Measurements from ENCODE around the gene SERPINE3.

Gene SERPINE3

DNA sequence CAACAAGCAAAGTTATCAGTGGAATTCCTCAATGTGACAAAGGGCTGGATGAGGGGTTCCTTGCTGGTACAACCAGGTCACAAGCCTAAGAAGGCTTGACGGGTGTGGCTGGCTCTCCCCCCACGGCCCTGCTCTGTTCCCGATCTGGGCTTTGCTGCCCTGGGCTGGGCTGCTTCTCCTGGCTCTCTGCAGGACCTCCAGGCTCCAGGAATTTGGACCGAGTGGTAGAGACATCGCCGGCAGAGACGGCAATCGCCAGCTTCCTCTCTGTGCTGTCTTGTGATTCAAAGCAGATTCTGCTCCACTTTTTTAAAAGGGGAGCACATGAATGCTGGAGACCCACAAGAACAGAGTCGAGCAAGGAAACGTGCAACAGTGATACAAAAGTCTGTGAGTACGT lies at the start of gene SERPINE3:
SERPINE3 (plus strand) TSS at position 338 of the 400 bp plus-strand sequence. CDS start 1,401 bp downstream, outside the sequence.
- no peaks in the 10 kb centered on the region for H3K36me3 Mint-ChIP-seq
- H3K4me3 Mint-ChIP-seq = no peak within 1 kb of the TSS
- ATAC-seq (ENCODE audit: low read depth) (no peak), DNase-seq (ENCODE audit: low spot score in 2 of 2) (no peak)
- no peaks in the 10 kb centered on the region for H3K27me3 Mint-ChIP-seq
- H3K27ac Mint-ChIP-seq = no peak within 1 kb of the TSS
- H3K9me3 Mint-ChIP-seq = no peaks in the 10 kb centered on the region
- H3K4me1 Mint-ChIP-seq = no peaks in the 10 kb centered on the region

DNA sequence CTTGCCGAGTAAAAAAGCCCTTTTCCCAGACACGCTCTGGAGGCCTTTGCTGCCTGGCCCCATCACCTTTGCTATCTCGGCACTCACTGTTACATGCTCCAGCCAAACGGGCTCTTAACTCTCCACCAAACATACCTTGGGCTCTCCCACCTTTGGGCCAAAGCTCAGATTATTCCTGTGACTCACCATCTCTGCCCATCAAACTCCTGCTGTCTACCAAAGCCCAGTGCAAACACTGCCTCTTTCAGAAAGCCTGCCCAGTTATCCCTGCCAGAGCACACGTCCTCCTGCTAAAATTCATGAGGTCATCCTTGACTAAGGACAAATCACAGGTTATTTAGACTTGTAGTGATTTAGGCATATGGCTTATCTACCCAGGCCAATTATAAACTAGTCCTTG lies 48.1 kb upstream of the SERPINE3 start:
- H3K4me3 Mint-ChIP-seq = no peak overlapping the region
- no peak overlapping the region for H3K27ac Mint-ChIP-seq
- ATAC-seq (ENCODE audit: low read depth) = no peak
- no peak for DNase-seq (ENCODE audit: low spot score in 2 of 2)
- no peaks in the 10 kb centered on the region for H3K36me3 Mint-ChIP-seq
- peaks cover 12% of the 10 kb centered on the region for H3K27me3 Mint-ChIP-seq
- H3K4me1 Mint-ChIP-seq = no peaks in the 10 kb centered on the region
- no peaks in the 10 kb centered on the region for H3K9me3 Mint-ChIP-seq

DNA sequence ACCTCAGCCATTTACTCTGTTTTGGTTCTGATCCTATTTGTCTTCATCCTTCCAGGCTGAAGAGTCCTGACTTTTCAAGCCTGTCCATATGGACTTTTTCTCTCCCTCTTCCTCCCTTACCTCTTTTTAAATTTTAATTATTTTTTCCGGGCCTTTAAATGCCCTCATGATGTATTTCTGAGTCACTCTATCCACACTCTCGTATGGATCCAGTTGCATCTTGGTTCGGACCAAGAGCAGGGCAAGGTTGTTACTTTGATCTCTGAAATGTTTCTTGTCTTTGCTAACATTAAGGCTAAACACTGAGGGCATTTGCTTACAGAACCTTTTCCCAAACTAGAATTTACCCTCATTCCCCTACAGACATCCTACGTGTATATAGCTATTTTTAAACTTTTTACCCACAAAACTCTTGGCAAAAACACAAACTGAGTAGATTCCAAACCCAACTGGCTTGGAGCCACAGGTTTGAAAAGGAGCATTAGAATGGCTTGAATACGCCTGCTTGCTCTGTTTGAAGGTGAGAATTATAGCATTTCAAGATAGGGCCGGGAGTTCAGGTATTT lies 47.4 kb upstream of the SERPINE3 start:
- no peak for DNase-seq (ENCODE audit: low spot score in 2 of 2)
- Mint-ChIP-seq H3K9me3 (no peaks in the 10 kb centered on the region), H3K4me1 (no peaks in the 10 kb centered on the region), H3K4me3 (no peak overlapping the region), H3K27me3 (peaks cover 12% of the 10 kb centered on the region), H3K27ac (no peak overlapping the region), H3K36me3 (no peaks in the 10 kb centered on the region)
- no peak for ATAC-seq (ENCODE audit: low read depth)

DNA sequence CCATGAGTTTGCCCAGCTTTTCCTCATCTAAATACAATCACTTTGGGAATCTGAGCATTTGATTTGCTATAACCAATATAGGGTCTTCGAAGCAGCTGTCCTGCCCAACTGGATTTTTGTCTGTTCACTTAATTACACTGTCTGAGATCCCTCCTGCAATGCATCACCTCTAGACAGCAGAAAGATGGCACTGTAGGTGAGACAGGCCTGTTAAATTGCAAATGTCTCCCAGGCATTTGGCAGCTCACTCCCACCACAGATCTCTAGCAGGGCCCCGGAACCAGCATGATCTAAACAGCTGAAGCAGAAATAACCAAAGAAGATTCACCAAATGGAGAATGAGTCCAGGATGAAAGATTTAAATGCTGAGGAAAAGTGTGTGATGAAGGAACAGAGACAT lies 41.9 kb upstream of the SERPINE3 start:
- no peak overlapping the region for H3K4me3 Mint-ChIP-seq
- DNase-seq (ENCODE audit: low spot score in 2 of 2) (no peak), ATAC-seq (ENCODE audit: low read depth) (no peak)
- no peak overlapping the region for H3K27ac Mint-ChIP-seq
- H3K27me3 Mint-ChIP-seq = peaks cover 20% of the 10 kb centered on the region
- no peaks in the 10 kb centered on the region for H3K4me1 Mint-ChIP-seq
- H3K9me3 Mint-ChIP-seq = no peaks in the 10 kb centered on the region
- H3K36me3 Mint-ChIP-seq = no peaks in the 10 kb centered on the region

DNA sequence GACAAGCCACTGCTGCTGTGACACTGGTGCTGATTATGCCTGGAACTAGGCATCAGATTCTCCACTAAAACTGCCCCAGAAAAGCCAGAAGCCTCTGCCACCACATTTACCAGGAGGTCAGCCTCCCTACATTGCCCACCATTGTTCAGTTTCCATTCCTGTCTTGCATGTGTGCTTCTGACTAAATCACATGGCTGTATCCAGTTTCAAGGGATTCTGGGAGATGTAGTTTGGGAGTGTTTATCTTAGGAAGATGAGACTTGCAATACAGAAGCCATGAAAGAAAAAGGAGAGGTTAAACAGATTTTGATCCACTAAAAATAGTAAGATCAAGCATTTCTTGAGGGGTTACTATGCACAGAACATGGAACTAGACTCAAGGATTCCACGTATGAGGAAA lies 40.7 kb upstream of the SERPINE3 start:
- Mint-ChIP-seq H3K9me3 (no peaks in the 10 kb centered on the region), H3K27ac (no peak overlapping the region), H3K27me3 (peaks cover 18% of the 10 kb centered on the region), H3K4me1 (no peaks in the 10 kb centered on the region), H3K36me3 (no peaks in the 10 kb centered on the region), H3K4me3 (no peak overlapping the region)
- DNase-seq (ENCODE audit: low spot score in 2 of 2) (no peak), ATAC-seq (ENCODE audit: low read depth) (no peak)

DNA sequence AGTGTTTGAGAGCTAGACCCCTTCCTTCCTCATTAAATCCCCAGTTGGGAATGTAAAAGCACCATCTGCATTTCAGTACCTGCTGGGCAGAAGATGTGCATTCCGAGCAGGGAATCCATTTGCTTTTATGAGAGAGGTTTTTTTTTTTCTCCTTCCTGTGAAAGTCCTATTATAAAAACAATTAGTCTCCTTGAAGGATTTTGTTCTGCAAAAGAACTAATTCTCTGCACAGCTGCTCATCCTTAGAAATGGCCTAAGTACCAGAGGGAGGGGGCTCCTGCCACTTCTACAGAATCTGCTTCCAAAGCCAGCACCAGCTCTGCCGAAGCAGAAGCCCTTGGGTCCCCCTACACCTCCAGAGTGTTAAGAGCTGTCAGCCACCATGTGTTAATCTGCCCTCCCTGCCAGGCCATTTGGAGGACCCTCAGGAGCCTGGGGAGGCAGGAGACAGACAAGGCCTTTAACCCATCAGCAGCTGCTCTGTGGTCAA lies 36.4 kb upstream of the SERPINE3 start:
- Mint-ChIP-seq H3K4me1 (peaks cover 2% of the 10 kb centered on the region), H3K9me3 (no peaks in the 10 kb centered on the region), H3K4me3 (no peak overlapping the region), H3K27me3 (peaks cover 18% of the 10 kb centered on the region), H3K36me3 (no peaks in the 10 kb centered on the region), H3K27ac (no peak overlapping the region)
- ATAC-seq (ENCODE audit: low read depth) = no peak
- DNase-seq (ENCODE audit: low spot score in 2 of 2) = no peak

DNA sequence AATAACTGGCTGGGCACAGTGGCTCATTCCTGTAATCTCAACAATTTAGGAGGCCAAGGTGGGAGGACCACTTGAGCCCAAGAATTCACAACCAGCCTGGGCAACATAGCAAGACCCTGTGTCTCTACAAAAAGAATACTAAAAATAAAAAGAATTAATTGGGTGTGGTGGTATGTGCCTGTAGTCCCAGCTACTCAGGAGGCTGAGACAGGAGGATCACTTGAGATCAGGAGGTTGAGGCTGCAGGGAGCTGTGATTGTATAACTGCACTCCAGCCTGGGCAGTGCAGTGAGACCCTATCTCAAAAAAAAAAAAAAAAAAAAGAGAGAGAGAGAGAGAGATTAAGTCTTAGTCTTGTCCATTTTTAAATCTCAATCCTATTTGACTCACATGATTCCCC lies 35.6 kb upstream of the SERPINE3 start:
- Mint-ChIP-seq H3K9me3 (no peaks in the 10 kb centered on the region), H3K4me1 (peaks cover 5% of the 10 kb centered on the region)
- no peak for ATAC-seq (ENCODE audit: low read depth)

DNA sequence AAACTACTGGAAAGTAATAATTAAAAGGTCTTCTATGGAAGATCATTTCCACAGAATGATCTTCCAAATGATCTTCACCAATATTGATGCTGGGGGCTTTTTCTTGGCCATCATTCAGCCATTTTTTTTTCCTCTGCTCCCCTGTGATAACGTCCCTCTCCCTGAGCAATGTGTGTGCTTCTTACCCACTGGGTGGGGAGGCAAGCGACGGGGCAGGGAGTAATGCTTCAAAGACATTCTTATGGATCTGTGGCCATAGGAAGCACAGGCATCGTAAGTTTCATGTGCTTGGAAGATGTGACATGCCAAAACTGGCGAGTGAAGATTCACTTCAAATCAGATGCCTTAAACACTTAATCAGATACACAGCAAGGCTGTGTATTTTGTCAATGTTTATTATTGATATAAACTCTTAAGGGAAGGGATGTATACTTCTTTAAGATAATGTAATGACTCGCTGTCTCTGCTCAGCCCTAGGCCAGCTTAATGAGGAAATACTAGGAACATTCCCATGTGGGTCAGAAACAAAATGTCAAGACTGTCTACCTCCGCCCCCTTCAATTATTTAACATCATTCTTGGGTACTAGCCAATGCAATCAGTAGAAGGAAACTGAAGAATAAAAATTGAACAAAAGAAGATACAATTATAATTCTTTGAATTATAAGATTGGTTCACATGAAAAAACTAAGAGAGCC lies 34.1 kb upstream of the SERPINE3 start:
- no peak overlapping the region for H3K27ac Mint-ChIP-seq
- ATAC-seq (ENCODE audit: low read depth) (no peak), DNase-seq (ENCODE audit: low spot score in 2 of 2) (no peak)
- peaks cover 14% of the 10 kb centered on the region for H3K27me3 Mint-ChIP-seq
- H3K4me3 Mint-ChIP-seq = no peak overlapping the region
- H3K4me1 Mint-ChIP-seq = peaks cover 5% of the 10 kb centered on the region
- H3K36me3 Mint-ChIP-seq = no peaks in the 10 kb centered on the region
- no peaks in the 10 kb centered on the region for H3K9me3 Mint-ChIP-seq

More for the DNA sequence above, 35.6 kb upstream of the SERPINE3 start:
- Mint-ChIP-seq H3K27me3 (peaks cover 19% of the 10 kb centered on the region), H3K36me3 (no peaks in the 10 kb centered on the region), H3K4me3 (no peak overlapping the region), H3K27ac (no peak overlapping the region)
- DNase-seq (ENCODE audit: low spot score in 2 of 2) = no peak

DNA sequence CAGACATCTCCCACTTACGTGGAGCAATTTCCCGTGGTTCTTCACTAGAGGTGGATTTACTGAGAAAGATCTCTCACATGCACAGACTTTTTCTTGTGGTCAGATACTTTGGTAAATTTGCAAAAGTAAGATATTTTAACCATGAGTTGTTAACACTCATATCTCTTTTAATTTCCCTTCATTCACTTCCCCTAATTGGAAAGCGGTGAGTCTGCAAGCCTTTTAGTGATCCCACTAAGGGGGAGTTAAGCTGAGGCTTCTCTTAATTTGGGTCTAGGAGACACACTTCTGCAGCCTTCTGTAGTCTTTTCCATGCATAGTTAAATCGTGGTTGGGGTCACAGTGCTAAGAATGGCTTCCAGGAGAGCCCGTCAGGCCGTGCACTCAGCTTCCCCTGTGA lies 30.7 kb upstream of the SERPINE3 start:
- ATAC-seq (ENCODE audit: low read depth) (no peak), DNase-seq (ENCODE audit: low spot score in 2 of 2) (no peak)
- no peak overlapping the region for H3K27ac Mint-ChIP-seq
- H3K9me3 Mint-ChIP-seq = no peaks in the 10 kb centered on the region
- H3K36me3 Mint-ChIP-seq = no peaks in the 10 kb centered on the region
- peaks cover 5% of the 10 kb centered on the region for H3K4me1 Mint-ChIP-seq
- H3K27me3 Mint-ChIP-seq = peaks cover 11% of the 10 kb centered on the region
- H3K4me3 Mint-ChIP-seq = no peak overlapping the region

DNA sequence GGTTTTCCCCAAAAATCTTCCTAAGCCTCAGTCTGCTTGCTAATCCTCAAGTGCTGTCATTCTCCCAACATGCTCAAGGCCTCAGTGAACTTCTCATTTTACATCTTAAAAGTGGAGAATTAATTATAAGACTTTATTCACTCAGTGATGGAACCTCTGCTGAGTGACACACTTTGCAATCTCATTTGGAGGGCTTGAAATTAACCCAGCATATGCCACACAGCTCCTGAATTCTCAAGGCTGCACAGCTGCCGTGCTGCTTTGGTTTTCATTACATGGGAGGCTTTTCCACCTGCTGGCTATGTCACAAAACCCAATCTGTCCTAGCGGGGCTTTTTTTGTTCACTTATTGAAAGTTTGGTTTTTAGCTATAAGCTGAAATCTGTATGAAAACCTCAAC lies 28.3 kb upstream of the SERPINE3 start:
- no peak for ATAC-seq (ENCODE audit: low read depth)
- H3K9me3 Mint-ChIP-seq = no peaks in the 10 kb centered on the region
- no peak overlapping the region for H3K27ac Mint-ChIP-seq
- peaks cover 15% of the 10 kb centered on the region for H3K27me3 Mint-ChIP-seq
- H3K36me3 Mint-ChIP-seq = no peaks in the 10 kb centered on the region
- H3K4me1 Mint-ChIP-seq = peaks cover 9% of the 10 kb centered on the region
- no peak overlapping the region for H3K4me3 Mint-ChIP-seq
- DNase-seq (ENCODE audit: low spot score in 2 of 2) = no peak

DNA sequence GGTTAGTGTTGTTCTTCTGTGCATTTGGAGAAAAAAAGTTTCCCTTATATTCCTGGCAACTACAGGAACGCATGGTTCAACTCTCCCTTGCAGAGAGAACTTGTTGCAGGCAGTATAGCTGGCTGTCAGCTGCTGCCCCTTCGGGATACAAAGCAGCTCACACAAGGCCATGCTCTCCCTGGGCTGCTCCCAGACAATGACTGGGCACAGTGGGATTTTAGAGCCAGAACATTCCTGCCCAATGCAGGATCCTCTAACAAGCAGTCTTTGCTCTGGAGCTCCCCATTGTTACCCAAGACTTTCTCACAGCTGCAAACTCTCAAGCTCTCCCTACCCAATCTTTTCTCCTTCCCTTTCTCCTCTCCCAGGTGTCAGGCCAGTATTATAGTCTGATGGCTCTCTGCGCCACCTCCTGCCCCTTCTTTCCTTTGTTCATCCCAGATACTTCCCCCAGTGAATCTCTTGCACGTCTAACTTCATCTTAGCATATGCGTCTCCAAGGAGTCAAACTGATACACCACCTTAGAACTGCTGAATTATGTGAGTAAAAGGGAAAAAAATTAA lies 27.5 kb upstream of the SERPINE3 start:
- Mint-ChIP-seq H3K4me3 (no peak overlapping the region), H3K27ac (no peak overlapping the region), H3K36me3 (no peaks in the 10 kb centered on the region), H3K27me3 (peaks cover 15% of the 10 kb centered on the region), H3K9me3 (no peaks in the 10 kb centered on the region), H3K4me1 (peaks cover 9% of the 10 kb centered on the region)
- DNase-seq (ENCODE audit: low spot score in 2 of 2) = no peak
- ATAC-seq (ENCODE audit: low read depth) = no peak

DNA sequence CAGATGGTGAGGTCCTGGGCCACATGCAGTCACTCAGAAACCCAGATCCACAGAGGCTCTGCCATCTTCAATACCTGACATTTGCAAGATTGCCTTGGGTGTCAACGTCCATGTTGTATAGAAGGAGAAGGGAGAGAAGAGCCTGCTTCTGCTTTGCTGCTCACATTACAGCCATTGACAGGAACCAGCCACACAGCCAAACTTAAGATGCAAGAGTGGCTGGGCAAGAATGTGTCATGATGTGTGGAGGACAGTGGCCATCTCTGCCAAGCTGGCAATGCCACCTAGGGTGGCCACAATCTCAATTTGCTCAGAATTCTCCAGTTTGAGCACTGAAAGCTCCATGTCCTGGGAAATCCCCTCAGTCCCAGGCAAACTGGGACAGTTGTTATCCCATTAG lies 25.9 kb upstream of the SERPINE3 start:
- no peaks in the 10 kb centered on the region for H3K9me3 Mint-ChIP-seq
- ATAC-seq (ENCODE audit: low read depth) = no peak
- H3K36me3 Mint-ChIP-seq = no peaks in the 10 kb centered on the region
- peaks cover 6% of the 10 kb centered on the region for H3K4me1 Mint-ChIP-seq
- H3K4me3 Mint-ChIP-seq = no peak overlapping the region
- no peak overlapping the region for H3K27ac Mint-ChIP-seq
- no peak for DNase-seq (ENCODE audit: low spot score in 2 of 2)
- peaks cover 10% of the 10 kb centered on the region for H3K27me3 Mint-ChIP-seq

DNA sequence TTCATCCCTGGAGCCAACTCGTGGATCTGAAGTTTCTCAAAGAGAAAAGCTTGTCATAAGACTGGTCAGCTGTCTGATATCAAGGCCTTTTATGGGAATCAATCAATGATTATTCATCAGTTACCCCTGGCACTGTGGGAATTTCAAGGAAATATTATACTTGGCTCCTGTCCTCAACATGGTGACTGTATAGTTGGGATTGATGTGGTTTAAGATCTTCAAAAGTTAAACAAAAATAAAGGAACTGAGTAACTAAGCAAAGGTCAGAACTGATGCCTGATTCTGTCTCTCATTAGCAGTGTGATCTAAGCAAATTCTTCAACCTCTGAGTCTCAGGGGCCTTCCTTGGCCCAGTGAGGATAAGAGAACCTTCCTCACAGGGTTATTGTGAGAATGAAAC lies 22.2 kb upstream of the SERPINE3 start:
- H3K27me3 Mint-ChIP-seq = peaks cover 5% of the 10 kb centered on the region
- H3K27ac Mint-ChIP-seq = no peak overlapping the region
- no peaks in the 10 kb centered on the region for H3K9me3 Mint-ChIP-seq
- H3K36me3 Mint-ChIP-seq = no peaks in the 10 kb centered on the region
- ATAC-seq (ENCODE audit: low read depth) = no peak
- no peak for DNase-seq (ENCODE audit: low spot score in 2 of 2)
- H3K4me1 Mint-ChIP-seq = peaks cover 4% of the 10 kb centered on the region
- H3K4me3 Mint-ChIP-seq = no peak overlapping the region

DNA sequence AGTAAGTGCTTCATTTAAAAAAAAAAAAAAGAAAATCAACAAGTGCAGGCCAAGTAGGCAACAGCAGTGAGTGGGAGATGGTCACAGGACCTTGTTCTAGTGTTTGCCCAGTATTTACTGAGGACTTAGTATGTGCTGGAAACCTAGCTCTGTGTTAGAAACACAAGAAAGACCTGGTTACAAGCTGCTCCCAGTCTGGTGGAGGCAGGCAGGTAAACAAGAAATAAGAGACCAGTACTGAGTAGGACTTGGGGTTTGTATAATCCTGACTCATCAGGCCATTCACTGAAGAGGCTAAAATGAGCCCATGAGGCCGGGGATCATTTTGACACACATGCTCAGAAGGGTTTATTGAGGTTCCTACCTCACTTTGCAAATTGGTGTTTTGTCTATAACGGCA lies 21.5 kb upstream of the SERPINE3 start:
- Mint-ChIP-seq H3K4me1 (peaks cover 4% of the 10 kb centered on the region), H3K4me3 (no peak overlapping the region), H3K27me3 (peaks cover 4% of the 10 kb centered on the region), H3K36me3 (no peaks in the 10 kb centered on the region), H3K27ac (no peak overlapping the region), H3K9me3 (no peaks in the 10 kb centered on the region)
- ATAC-seq (ENCODE audit: low read depth) = no peak
- DNase-seq (ENCODE audit: low spot score in 2 of 2) = no peak

DNA sequence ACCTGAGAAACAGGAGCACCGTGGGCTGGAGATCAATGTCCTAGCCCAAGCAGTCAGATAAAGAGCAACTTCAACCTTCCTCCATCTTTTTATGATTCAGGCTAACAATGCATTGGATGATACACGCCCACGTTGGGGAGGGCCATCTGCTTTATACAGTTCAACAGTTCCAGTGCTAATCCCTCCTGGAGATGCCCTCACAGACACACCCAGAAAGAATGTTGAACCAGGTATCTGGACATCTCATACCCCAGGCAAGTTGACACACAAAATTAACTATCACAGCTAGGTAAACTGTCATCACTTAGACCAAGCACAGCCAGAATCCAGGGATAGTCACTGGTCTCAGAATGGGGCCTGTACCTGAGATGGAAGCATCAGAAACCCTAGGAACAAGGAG lies 20.6 kb upstream of the SERPINE3 start:
- H3K4me3 Mint-ChIP-seq = no peak overlapping the region
- H3K36me3 Mint-ChIP-seq = no peaks in the 10 kb centered on the region
- peaks cover 4% of the 10 kb centered on the region for H3K27me3 Mint-ChIP-seq
- no peak overlapping the region for H3K27ac Mint-ChIP-seq
- DNase-seq (ENCODE audit: low spot score in 2 of 2) (no peak), ATAC-seq (ENCODE audit: low read depth) (no peak)
- peaks cover 4% of the 10 kb centered on the region for H3K4me1 Mint-ChIP-seq
- H3K9me3 Mint-ChIP-seq = no peaks in the 10 kb centered on the region

Measured in memory B cell (primary cell).